ENCODE results near the gene ZDHHC14.

ZDHHC14 gene

DNA sequence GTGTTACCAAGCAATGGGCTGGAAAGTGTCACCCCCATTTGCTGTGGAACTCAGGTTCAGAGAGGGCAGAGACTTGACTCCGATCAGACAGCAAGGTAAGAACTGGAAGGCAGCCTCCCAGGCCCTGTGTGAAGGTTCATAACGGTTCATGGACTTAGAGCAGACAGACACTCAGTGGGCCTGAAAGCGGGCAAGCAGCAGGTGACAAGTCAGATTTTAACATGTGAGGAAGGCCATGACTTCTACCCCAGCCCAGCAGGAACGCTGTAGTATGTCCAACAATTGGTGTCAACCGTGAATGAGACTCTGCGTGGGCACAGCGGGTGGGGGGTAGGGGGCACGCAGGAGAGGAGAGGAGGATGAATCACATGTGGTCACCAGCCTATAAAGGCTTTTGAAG, 224.5 kb downstream of the ZDHHC14 start:
- no peaks in the 10 kb centered on the region for H3K27me3 Mint-ChIP-seq
- ATAC-seq (replicated peaks; ENCODE audit: extremely low read depth, poor library complexity, severe bottlenecking), result no peak
- DNase-seq (ENCODE audit: low spot score in 2 of 2), result no peak
- no peak overlapping the region for H3K27ac Mint-ChIP-seq (ENCODE audit: low read depth)
- no peaks in the 10 kb centered on the region for H3K4me1 Mint-ChIP-seq
- H3K9me3 Mint-ChIP-seq, result no peaks in the 10 kb centered on the region
- no peak overlapping the region for H3K4me3 Mint-ChIP-seq
- no peaks in the 10 kb centered on the region for H3K36me3 Mint-ChIP-seq (ENCODE audit: insufficient read depth)

GRCh38 chr6:157606516-157606915, 225.5 kb downstream of the ZDHHC14 start:
- ATAC-seq (replicated peaks; ENCODE audit: extremely low read depth, poor library complexity, severe bottlenecking), result no peak
- no peaks in the 10 kb centered on the region for H3K36me3 Mint-ChIP-seq (ENCODE audit: insufficient read depth)
- no peak overlapping the region for H3K27ac Mint-ChIP-seq (ENCODE audit: low read depth)
- no peaks in the 10 kb centered on the region for H3K27me3 Mint-ChIP-seq
- H3K4me1 Mint-ChIP-seq, result no peaks in the 10 kb centered on the region
- H3K4me3 Mint-ChIP-seq, result no peak overlapping the region
- H3K9me3 Mint-ChIP-seq, result no peaks in the 10 kb centered on the region
- DNase-seq (ENCODE audit: low spot score in 2 of 2), result no peak

GRCh38 chr6:157607317-157608109, 226.5 kb downstream of the ZDHHC14 start:
- no peaks in the 10 kb centered on the region for H3K4me1 Mint-ChIP-seq
- no peaks in the 10 kb centered on the region for H3K27me3 Mint-ChIP-seq
- no peak overlapping the region for H3K4me3 Mint-ChIP-seq
- H3K36me3 Mint-ChIP-seq (ENCODE audit: insufficient read depth), result no peaks in the 10 kb centered on the region
- DNase-seq (ENCODE audit: low spot score in 2 of 2) (no peak), ATAC-seq (replicated peaks; ENCODE audit: extremely low read depth, poor library complexity, severe bottlenecking) (no peak)
- no peak overlapping the region for H3K27ac Mint-ChIP-seq (ENCODE audit: low read depth)
- no peaks in the 10 kb centered on the region for H3K9me3 Mint-ChIP-seq

DNA sequence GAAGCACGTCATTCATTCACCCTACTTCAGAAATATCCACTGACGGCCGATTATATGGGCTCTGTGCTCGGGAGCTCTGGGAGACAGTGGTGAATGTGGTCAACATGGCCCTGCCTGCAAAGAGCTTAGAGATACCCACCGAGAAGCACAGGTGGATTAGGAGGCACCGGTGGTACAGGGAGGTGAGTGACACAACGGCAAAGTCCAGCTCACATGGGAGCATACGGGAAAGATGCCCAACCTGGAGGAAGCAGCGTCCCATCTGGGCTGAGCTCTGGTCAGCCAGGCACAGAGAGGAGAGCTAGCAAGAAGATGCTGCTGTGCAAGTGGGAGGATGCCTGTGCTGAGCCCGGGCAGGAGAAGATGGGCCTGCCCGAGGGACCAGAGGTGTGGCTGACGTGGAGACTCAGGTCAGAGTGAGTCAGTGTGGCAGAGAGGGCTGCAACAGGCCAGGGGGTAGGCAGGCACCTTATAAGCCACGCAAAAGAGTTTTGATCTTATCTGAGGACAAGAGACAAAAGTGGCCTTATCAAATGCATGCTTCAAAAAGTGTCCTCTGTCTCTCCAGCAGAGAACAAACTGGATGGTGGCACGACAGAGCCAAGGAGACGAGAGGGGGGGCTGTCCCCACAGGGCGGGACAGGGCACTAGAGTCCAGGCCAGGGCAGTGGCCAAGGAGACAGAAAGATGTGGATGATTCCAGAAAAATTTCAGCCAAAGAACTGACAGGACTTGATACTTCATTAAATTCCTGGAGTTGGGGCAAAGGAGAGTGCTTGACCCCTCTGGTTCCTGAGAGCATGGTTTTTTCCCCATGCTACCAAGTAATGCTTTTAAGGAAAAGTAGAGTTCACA, 227.5 kb downstream of the ZDHHC14 start:
- DNase-seq (ENCODE audit: low spot score in 2 of 2) (no peak), ATAC-seq (replicated peaks; ENCODE audit: extremely low read depth, poor library complexity, severe bottlenecking) (no peak)
- no peaks in the 10 kb centered on the region for H3K4me1 Mint-ChIP-seq
- no peaks in the 10 kb centered on the region for H3K27me3 Mint-ChIP-seq
- no peak overlapping the region for H3K27ac Mint-ChIP-seq (ENCODE audit: low read depth)
- no peak overlapping the region for H3K4me3 Mint-ChIP-seq
- H3K36me3 Mint-ChIP-seq (ENCODE audit: insufficient read depth), result no peaks in the 10 kb centered on the region
- H3K9me3 Mint-ChIP-seq, result no peaks in the 10 kb centered on the region

- H3K4me3 Mint-ChIP-seq, result no peak overlapping the region
- no peaks in the 10 kb centered on the region for H3K4me1 Mint-ChIP-seq
- ATAC-seq (replicated peaks; ENCODE audit: extremely low read depth, poor library complexity, severe bottlenecking) (no peak), DNase-seq (ENCODE audit: low spot score in 2 of 2) (no peak)
- no peaks in the 10 kb centered on the region for H3K9me3 Mint-ChIP-seq
- H3K27me3 Mint-ChIP-seq, result no peaks in the 10 kb centered on the region
- H3K27ac Mint-ChIP-seq (ENCODE audit: low read depth), result no peak overlapping the region
- H3K36me3 Mint-ChIP-seq (ENCODE audit: insufficient read depth), result no peaks in the 10 kb centered on the region
Observed at GRCh38 chr6:157609117-157609516, 228.1 kb downstream of the ZDHHC14 start.

GRCh38 chr6:157609556-157609955, 228.6 kb downstream of the ZDHHC14 start:
- no peak overlapping the region for H3K27ac Mint-ChIP-seq (ENCODE audit: low read depth)
- DNase-seq (ENCODE audit: low spot score in 2 of 2) (no peak), ATAC-seq (replicated peaks; ENCODE audit: extremely low read depth, poor library complexity, severe bottlenecking) (no peak)
- H3K9me3 Mint-ChIP-seq, result no peaks in the 10 kb centered on the region
- H3K4me1 Mint-ChIP-seq, result no peaks in the 10 kb centered on the region
- H3K4me3 Mint-ChIP-seq, result no peak overlapping the region
- H3K27me3 Mint-ChIP-seq, result no peaks in the 10 kb centered on the region
- H3K36me3 Mint-ChIP-seq (ENCODE audit: insufficient read depth), result no peaks in the 10 kb centered on the region

DNA sequence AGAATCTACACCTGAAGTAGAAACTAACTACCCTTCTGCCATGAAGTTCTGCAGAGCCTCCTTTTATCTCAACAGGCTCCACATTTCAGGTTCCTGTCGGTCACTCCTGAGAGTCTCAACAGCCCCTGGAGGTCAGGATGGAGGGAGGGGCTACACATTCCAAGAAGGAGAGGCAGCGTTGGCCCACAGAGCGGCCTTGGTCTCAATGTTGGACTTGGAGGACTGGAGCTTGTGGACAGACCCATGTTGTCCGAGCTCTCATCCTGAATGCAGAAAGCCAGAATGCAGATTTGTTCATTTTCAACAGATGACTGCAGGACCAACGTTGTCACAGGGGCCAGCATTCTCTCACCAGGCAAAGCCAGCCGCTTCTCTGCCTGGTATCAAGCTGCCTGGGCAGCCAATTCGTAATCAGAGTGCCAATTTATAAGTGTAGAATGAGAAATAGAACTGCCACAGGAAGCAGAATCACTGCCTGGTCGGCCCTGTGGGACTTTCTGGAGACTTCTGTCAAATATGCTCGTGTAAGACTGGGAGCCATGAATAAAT, 229.5 kb downstream of the ZDHHC14 start:
- Mint-ChIP-seq H3K4me1 (no peaks in the 10 kb centered on the region), H3K4me3 (no peak overlapping the region), H3K9me3 (no peaks in the 10 kb centered on the region), H3K27me3 (no peaks in the 10 kb centered on the region), H3K36me3 (ENCODE audit: insufficient read depth) (no peaks in the 10 kb centered on the region), H3K27ac (ENCODE audit: low read depth) (no peak overlapping the region)
- no peak for DNase-seq (ENCODE audit: low spot score in 2 of 2)
- ATAC-seq (replicated peaks; ENCODE audit: extremely low read depth, poor library complexity, severe bottlenecking), result no peak

- Mint-ChIP-seq H3K27me3 (no peaks in the 10 kb centered on the region), H3K4me3 (no peak overlapping the region), H3K27ac (ENCODE audit: low read depth) (no peak overlapping the region), H3K4me1 (no peaks in the 10 kb centered on the region), H3K9me3 (no peaks in the 10 kb centered on the region), H3K36me3 (ENCODE audit: insufficient read depth) (no peaks in the 10 kb centered on the region)
- ATAC-seq (replicated peaks; ENCODE audit: extremely low read depth, poor library complexity, severe bottlenecking) (no peak), DNase-seq (ENCODE audit: low spot score in 2 of 2) (no peak)
Observed at GRCh38 chr6:157611406-157611805, 230.4 kb downstream of the ZDHHC14 start.

DNA sequence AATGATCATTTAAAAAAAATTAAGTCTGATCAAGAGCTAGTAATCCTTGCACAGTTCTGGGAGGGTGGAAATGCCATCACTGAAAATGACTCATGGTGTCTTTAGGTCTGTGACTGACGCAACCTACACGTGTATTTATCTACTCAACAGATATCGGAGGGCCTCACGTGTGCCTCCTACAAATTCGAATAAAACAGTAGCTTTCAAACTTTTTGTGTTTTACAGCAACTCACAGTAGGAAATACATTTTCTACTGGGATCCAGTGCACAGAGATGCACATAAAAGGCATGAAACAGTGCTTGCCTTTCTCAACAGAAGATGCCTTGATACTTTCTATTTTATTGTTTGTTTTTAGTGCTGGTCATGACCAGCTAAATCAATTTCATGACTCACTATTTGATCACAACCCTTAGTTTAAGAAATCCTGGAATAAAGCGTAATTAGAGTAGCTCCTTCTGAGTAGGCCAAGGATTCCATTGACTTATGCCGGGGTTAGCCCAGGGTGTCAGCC, 232.1 kb downstream of the ZDHHC14 start:
- Mint-ChIP-seq H3K27me3 (no peaks in the 10 kb centered on the region), H3K4me1 (no peaks in the 10 kb centered on the region), H3K27ac (ENCODE audit: low read depth) (no peak overlapping the region), H3K36me3 (ENCODE audit: insufficient read depth) (no peaks in the 10 kb centered on the region), H3K9me3 (no peaks in the 10 kb centered on the region), H3K4me3 (no peak overlapping the region)
- ATAC-seq (replicated peaks; ENCODE audit: extremely low read depth, poor library complexity, severe bottlenecking) (no peak), DNase-seq (ENCODE audit: low spot score in 2 of 2) (no peak)

- no peak for DNase-seq (ENCODE audit: low spot score in 2 of 2)
- H3K4me1 Mint-ChIP-seq, result no peaks in the 10 kb centered on the region
- no peaks in the 10 kb centered on the region for H3K27me3 Mint-ChIP-seq
- H3K4me3 Mint-ChIP-seq, result no peak overlapping the region
- no peaks in the 10 kb centered on the region for H3K9me3 Mint-ChIP-seq
- H3K36me3 Mint-ChIP-seq (ENCODE audit: insufficient read depth), result no peaks in the 10 kb centered on the region
- no peak for ATAC-seq (replicated peaks; ENCODE audit: extremely low read depth, poor library complexity, severe bottlenecking)
- H3K27ac Mint-ChIP-seq (ENCODE audit: low read depth), result no peak overlapping the region
Observed at GRCh38 chr6:157614026-157614568, 233.1 kb downstream of the ZDHHC14 start.

DNA sequence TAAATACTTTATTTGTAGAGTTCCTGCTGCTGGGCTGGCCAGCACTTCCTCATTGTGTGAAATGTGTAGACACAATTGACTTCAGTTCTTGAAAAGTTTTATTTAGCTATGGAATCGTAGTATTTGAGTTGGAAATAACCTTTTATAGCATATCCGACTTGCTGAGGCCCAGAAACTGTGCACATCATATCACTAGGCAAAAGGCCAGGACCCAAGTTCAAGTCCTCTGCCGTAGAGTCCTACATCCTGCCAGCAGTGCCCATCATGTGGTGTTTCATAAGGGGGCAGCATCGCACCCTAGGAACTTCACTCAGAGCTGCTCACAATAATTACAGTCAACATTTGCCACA, 234.4 kb downstream of the ZDHHC14 start:
- H3K27ac Mint-ChIP-seq (ENCODE audit: low read depth), result no peak overlapping the region
- ATAC-seq (replicated peaks; ENCODE audit: extremely low read depth, poor library complexity, severe bottlenecking) (no peak), DNase-seq (ENCODE audit: low spot score in 2 of 2) (no peak)

GRCh38 chr6:157615951-157616350, 235.0 kb downstream of the ZDHHC14 start:
- no peaks in the 10 kb centered on the region for H3K27me3 Mint-ChIP-seq
- H3K9me3 Mint-ChIP-seq, result no peaks in the 10 kb centered on the region
- H3K27ac Mint-ChIP-seq (ENCODE audit: low read depth), result peak overlapping the region; percentile 58
- peaks cover 2% of the 10 kb centered on the region for H3K36me3 Mint-ChIP-seq (ENCODE audit: insufficient read depth)
- no peak overlapping the region for H3K4me3 Mint-ChIP-seq
- H3K4me1 Mint-ChIP-seq, result no peaks in the 10 kb centered on the region
- ATAC-seq (replicated peaks; ENCODE audit: extremely low read depth, poor library complexity, severe bottlenecking) (no peak), DNase-seq (ENCODE audit: low spot score in 2 of 2) (no peak)

More for the DNA sequence above, 234.4 kb downstream of the ZDHHC14 start:
- no peaks in the 10 kb centered on the region for H3K27me3 Mint-ChIP-seq
- H3K4me3 Mint-ChIP-seq, result no peak overlapping the region
- no peaks in the 10 kb centered on the region for H3K36me3 Mint-ChIP-seq (ENCODE audit: insufficient read depth)
- H3K4me1 Mint-ChIP-seq, result no peaks in the 10 kb centered on the region
- no peaks in the 10 kb centered on the region for H3K9me3 Mint-ChIP-seq

Data from central memory CD8-positive, alpha-beta T cell (primary cell).